HG03521 (cell line): Measurements from ENCODE around the gene CCNL2.
"Not testable (repeated sequence)": the region's sequence is repeated elsewhere in the genome, so short reads cannot be mapped to it uniquely, and the experiment has no call there.

Experiments used
- ATAC-seq: cut with Tn5 transposase; IDR thresholded peaks from one replicate; pipeline ENCODE4 v1.9.1; 2021; ENCODE audit warnings: mild to moderate bottlenecking, moderate library complexity; ENCODE audit not compliant: unreplicated experiment

Gene CCNL2

DNA sequence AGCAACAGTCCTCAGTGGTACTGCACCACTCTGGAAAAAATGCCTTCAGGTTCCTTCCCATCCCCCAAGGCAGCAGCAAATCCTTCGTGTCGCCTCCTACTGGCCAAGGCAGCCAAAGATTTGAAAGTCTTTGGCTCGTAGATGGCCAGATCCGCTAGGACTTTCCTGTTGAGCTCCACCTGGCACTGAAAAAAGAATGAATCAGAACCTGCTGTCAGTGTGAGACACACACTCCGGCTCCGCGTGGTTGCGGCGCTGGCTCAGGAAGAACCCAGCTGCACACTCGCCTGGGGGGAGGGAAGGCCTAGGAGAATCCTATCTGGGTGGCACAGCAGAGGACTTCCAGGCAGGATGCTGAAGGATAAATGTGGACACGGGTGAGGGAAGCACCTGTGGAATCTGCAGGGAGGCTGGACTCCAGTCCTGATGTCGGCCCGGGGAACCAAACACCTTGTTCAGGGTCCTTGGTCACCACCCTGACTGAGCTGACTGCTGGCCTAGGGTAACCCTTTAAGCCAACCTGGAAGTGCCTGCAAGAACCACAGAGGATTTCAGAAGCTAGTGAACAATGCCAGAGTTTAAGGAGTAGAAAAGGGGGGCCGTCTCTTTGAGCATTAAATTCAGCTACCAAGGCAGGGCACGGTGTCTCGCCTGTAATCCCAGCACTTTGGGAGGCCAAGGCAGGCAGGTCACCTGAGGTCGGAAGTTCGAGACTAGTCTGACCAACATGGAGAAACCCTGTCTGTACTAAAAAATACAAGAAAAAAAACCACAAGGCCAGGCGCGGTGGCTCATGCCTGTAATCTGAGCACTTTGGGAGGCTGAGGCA is 3.2 kb upstream of the CCNL2 start:
- ATAC-seq, result no peak

- ATAC-seq, result no peak
These were observed 2.4 kb upstream of the CCNL2 start for GRCh38 chr1:1401457-1402010.

- ATAC-seq, result no peak
These were observed 1.7 kb upstream of the CCNL2 start for GRCh38 chr1:1400576-1401456.

DNA sequence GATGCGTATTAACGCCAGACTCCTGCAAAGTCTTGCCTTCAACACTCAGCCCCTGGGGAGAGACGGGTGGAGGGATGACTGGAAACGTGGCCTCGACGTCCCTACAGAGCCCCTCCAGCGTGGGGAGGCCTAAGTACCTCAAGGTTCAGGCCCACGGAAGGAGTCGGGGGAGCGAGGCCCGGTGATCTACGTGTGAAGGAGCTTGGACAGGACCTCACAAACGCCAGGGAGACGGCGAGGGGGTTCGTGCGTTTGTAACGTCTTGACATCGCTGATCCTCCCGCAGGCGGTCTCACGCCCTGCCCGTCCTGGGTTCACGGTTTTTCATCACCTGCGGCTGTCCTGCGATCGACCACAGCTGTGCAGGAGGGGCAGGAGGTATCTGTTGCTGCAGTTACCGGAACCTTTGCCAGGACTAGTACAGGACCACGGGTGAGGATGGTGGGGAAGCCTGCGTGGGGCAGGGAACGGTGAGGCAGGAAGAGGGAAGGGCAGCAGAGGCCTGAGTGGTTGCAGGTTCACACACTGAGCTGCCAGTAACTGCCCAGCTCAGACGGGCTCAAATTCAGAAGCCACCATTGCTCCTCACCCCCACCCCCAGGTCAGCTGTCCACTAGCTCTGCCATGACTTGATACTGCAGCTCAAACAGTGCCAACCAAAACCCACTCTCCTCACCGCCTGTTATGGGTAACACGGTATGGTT is 889 bp upstream of the CCNL2 start:
- ATAC-seq, result no peak

DNA sequence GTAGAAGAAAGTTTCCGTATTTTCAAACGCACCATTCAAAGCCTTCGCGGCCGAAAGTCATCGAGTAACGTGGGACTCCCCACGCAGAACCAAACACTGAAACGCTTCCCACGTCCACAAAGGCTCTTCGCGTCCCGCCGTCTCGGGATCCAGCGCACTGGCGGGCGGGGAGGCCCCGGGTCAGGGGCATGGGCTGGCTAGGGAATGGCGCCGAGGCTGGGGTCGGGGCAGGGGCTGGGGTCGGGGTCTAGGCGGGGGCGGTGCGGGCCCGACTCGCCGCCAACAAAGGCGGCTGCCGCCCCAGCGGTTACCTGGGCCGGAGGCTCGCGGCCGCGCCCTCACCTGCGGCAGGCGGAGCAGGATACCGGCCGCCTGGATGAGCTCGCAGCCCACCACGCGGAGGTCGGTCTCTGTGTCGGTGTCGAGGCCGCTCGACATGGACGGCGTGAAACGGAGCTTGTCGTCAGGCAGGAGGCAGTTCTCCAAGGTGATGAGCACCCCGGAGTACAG is 403 bp downstream of the CCNL2 start:
- peak; percentile 0 for ATAC-seq

DNA sequence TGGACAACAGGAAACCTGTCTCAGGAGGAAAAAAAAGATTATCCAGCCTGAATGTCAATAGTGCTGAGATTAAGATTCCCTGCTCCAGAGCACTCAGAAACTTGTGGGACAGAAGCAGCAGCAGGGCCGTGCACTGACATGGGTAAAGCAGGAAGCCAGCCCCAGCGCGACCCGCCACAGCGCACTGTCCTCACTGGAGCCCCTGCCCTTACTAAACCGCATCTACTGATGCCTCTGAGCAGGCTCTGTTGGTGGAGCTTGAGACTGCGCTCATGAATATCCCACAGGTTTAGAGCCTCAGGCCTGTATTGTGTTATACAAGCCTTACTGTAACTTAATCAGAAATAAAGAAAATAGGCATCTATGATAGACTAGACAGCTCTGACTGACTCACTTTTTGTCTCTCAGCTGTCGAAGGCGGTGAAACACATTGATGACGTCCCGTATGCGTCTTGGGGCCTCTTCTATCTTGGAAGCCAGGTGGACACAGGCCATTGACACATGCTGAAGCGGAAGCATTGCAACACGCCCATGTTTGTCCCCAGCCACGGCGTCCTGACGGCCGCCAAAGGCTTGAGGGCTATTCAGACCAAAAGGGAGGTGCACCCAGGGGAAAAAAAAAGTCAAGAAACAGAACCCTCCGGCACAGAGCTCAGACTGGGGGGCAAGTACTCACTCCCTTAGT is 1.2 kb downstream of the CCNL2 start:
- ATAC-seq, result no peak

DNA sequence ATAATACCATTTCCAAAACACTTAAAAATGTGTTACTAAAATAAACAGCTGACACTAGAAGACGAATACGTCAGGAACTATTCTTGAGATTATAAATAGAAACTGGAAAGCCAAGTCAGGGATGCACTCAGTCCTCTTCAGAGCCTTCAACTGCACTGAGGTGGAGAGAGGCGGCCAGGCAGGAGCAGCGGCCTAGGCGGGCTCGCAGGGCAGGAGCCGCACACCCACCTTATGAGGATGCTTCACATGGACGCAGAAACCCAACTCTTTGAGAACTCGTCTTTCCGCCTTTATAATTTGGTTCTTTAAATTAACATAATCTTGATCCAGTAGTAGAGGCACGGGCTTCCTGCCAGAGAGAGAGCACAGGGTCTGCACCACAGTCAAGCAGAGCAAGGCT is 4.0 kb downstream of the CCNL2 start:
- no peak for ATAC-seq

DNA sequence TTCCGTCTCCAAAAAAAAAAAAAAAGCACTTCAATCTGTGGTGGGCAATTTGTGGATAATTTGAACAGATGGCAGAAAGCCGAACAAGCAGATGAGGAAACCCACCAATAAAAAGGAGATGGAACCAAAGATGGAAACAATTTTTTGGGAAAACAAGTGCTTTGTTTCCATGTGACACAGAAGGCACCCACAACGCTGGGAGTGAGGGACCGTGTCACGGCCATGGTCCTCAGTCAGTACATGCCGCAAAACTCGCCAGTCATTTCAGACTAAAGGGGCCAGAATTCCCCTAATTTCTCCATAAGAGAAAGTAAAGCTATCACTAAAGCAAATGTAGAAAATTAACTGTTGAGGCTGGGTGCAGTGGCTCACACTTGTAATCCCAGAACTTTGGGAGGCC is 5.0 kb downstream of the CCNL2 start:
- no peak for ATAC-seq

DNA sequence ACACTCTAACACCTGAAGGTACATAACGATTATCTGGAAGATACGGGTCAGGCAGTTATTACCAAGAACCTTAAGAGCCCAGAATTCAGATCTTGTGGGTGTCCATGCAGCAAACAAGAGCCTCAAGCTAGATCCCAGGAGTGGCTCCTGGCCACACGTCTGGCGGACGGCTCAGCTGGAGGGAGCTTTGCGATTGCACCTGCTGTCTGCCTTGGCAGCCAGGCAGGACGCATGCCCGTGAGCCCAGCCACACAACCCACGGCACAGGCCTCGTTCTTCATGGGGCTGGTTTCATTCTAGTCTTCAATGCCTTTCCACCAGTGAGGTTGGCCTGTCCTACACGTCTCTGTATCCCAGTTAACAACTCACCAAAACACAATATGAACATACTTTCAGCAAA is 5.7 kb downstream of the CCNL2 start:
- no peak for ATAC-seq

DNA sequence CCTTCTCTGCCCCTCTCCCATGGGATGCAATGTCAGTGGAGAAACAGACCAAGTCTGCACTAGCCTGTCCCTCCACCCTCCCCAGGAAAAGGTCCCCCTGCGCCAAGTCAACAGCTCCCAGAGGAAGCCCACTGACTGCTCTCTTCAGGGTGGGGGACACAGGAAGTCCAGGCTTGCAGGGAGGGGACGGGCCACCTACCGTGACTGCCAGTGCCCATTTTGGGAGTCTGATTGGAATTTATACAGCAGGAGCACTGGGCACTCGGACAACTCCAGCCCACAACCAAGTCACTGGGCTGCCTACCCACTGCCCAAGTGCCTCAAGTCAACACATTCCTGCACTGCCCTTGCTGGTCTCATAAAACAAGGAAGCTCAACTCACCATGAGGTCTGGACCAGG is 6.1 kb downstream of the CCNL2 start:
- no peak for ATAC-seq

GRCh38 chr1:1391225-1391624 is 7.9 kb downstream of the CCNL2 start:
- ATAC-seq, result no peak

- no peak for ATAC-seq
These were observed 8.5 kb downstream of the CCNL2 start for GRCh38 chr1:1390675-1391074.

- ATAC-seq, result no peak
These were observed 11.1 kb downstream of the CCNL2 start for GRCh38 chr1:1388078-1388472.

DNA sequence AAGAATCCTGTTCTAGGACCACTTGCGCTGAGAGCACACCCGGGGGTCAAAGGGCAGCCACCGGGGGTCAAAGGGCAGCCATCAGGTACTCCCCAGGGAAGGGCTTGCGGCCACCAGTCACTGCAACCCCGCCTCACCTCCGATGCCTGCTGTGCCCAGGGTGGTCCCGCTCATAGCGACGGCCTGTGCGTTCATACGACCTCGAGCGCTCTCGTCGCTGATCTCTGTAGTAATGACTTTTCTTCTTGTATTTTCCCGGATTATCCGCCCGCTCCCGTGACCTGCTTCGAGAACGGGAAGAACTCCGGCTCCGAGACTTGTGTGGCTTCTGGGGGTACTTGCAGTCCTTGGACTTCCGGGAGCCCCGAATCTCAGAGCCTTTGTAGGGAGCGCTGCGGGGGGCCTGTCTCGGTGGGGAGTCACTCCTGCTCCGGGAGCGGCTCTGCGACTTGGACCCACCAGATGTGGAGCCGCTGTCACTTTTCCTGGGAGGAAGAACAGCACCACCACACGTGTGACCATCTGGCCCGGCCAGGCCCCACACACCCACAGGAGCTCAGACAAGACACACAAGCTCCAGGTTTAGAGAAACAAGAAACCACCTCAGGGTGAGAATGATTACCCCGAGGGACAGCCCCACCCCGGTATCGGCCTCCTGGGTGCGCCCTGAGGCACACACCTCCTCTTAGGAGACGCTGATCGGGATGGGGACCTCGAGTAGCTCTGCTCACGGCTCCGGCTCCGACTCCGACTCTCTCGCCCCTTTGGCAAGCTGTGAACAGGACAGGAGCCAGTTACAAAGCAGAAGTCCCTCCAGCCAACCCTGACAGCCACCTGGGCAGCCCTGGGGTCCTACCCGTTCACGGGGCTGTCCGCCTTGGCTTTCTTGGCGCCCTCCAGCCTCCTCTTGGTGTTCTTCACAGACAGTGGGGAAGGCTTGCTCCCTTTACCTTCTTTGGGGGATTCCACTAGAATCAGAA is 11.7 kb downstream of the CCNL2 start:
- ATAC-seq, result no peak

DNA sequence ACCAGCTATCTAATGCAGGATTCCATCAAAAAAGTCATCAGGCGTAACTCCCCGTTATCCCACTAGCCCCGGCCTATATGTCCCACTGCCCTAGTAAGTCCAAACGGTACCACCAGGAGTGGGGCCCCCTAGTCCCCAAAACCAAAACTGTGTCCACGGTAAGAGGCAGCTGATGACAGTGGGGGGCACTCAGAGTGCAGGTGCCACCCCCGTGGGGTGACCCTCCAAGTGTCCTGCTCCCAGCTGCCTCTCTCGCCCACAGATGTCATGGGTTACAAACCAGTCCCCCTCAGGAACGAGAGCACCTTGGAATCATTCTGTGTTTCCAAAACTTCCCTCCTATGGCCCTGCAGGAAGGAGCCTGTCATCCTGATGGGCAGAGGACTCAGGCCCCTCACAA is 13.2 kb downstream of the CCNL2 start:
- no peak for ATAC-seq

DNA sequence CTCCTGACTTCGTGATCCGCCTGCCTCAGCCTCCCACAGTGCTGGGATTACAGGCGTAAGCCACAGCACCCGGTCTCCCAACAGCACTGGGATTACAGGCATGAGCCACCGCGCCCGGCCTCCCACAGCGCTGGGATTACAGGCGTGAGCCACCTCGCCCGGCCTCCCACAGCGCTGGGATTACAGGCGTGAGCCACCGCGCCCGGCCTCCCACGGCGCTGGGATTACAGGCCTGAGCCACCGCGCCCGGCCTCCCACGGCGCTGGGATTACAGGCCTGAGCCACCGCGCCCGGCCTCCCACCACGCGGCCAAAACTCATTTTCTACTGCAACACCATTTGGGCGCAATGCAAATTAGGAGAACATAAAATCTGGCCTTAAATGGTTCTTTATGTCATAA is 13.8 kb downstream of the CCNL2 start:
- not testable (repeated sequence) for ATAC-seq

GRCh38 chr1:1381294-1381693 is 17.8 kb downstream of the CCNL2 start:
- ATAC-seq, result no peak

- ATAC-seq, result no peak
These were observed 18.3 kb downstream of the CCNL2 start for GRCh38 chr1:1380860-1381259.

DNA sequence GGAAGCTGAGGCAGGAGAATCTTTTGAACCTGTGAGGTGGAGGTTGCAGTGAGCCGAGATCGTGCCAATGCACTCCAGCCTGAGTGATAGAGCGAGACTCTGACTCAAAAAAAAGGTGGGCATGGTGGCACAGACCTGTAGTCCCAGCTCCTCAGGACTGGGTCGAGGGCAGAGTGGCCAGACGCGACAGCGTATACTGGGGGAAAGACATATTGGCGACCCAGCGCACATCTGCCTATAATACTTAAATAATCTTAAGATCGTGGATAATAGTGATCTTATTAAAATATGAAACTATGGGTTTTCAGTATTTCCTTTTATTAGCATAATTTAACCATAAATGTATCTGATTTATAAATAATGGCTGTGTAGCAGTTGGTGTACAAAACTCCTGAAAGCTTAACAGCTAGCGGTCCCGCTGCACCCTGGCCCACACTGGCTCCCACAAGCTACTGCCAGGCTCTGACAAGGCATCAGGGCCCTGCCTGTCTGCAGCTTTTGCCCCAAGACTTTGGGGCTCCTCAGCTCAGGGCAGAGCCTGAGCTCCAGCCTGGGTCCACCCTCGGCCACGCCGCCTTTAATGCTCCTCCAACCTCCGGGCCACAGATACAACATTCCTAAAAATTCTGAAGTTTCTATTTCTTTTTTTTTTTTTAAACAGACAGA is 21.5 kb downstream of the CCNL2 start:
- no peak for ATAC-seq
